IMR-90 (cell line): ENCODE data around the gene TRIM24. TPM values are rescaled to one million over a fixed set of nuclear protein-coding genes. Genes with fewer than 3 reads are reported as not detected.

ENCODE experiments used
- ATAC-seq: fragments of 200-7000 bp; cut with Tn5 transposase; 2 replicates; pipeline ENCODE4 v1.9.1; 2020; ENCODE audit warnings: low read depth, mild to moderate bottlenecking, moderate library complexity
- BruUV-seq: library from RNA; stranded (reverse); fragments of 400-500 nt; replicated peaks from 2 replicates; lab custom pipeline; 2021; lab: Mats Ljungman, UMichigan
- CTCF ChIA-PET: fragments of 300-600 bp; formaldehyde crosslinking; extraction: SDS; loops from one replicate; lab custom pipeline; 2021; ENCODE audit warnings: antibody characterized with exemption; lab: Yijun Ruan, JAX
- POLR2A ChIA-PET: fragments of 300-600 bp; sonication (Branson Sonifier 250); formaldehyde crosslinking; loops from one replicate; lab custom pipeline; 2022; ENCODE audit warnings: antibody characterized with exemption; ENCODE audit not compliant: unreplicated experiment; lab: Charles Lee
- DNase-seq: peaks from one replicate; pipeline ENCODE4 v3.0.0; 2013
- H2AFZ ChIP-seq: replicated peaks from 2 replicates; pipeline ENCODE3; 2013; ENCODE audit warnings: low read length, mild to moderate bottlenecking; ENCODE audit not compliant: poor library complexity
- H2AK5ac ChIP-seq: 2 replicates; pipeline ENCODE4 v1.6.1; 2013; ENCODE audit warnings: low read depth, low read length, inconsistent platforms
- H2AK9ac ChIP-seq: replicated peaks from 2 replicates; pipeline ENCODE3; 2013; ENCODE audit warnings: mild to moderate bottlenecking, low read depth, low read length, moderate library complexity; ENCODE audit not compliant: poor library complexity
- H2BK120ac ChIP-seq: 2 replicates; pipeline ENCODE4 v1.6.1; 2013; ENCODE audit warnings: low read depth, low read length, inconsistent platforms
- H2BK15ac ChIP-seq: 3 replicates; pipeline ENCODE4 v1.6.1; 2013; ENCODE audit warnings: low read depth, low read length, inconsistent platforms
- H2BK20ac ChIP-seq: 2 replicates; pipeline ENCODE4 v1.6.1; 2013; ENCODE audit warnings: low read depth, mild to moderate bottlenecking, inconsistent platforms, low read length, moderate library complexity
- H2BK5ac ChIP-seq: 2 replicates; pipeline ENCODE4 v1.6.1; 2013; ENCODE audit warnings: mild to moderate bottlenecking, low read depth, low read length, inconsistent platforms; ENCODE audit not compliant: poor library complexity, severe bottlenecking
- H3K14ac ChIP-seq: replicated peaks from 2 replicates; pipeline ENCODE4 v1.6.1; 2013; ENCODE audit warnings: low read depth, low read length, inconsistent platforms
- H3K18ac ChIP-seq: 2 replicates; pipeline ENCODE4 v1.6.1; 2013; ENCODE audit warnings: low read depth, low read length, control low read depth
- H3K23ac ChIP-seq: 2 replicates; pipeline ENCODE4 v1.6.1; 2013; ENCODE audit warnings: low read depth, low read length, inconsistent platforms
- H3K27ac ChIP-seq: 2 replicates; pipeline ENCODE4 v1.5.1; 2013; ENCODE audit warnings: mild to moderate bottlenecking, control low read depth, low read length; ENCODE audit not compliant: insufficient read depth
- H3K27me3 ChIP-seq: 2 replicates; pipeline ENCODE4 v1.6.1; 2013; ENCODE audit warnings: low read length; ENCODE audit not compliant: control insufficient read depth, insufficient read depth
- H3K36me3 ChIP-seq: 2 replicates; pipeline ENCODE4 v1.6.1; 2013; ENCODE audit warnings: low read length, mixed read lengths; ENCODE audit not compliant: control insufficient read depth, insufficient read depth
- H3K4ac ChIP-seq: 2 replicates; pipeline ENCODE4 v1.6.1; 2013; ENCODE audit warnings: low read depth, low read length, inconsistent platforms
- H3K4me1 ChIP-seq: 2 replicates; pipeline ENCODE4 v1.6.1; 2013; ENCODE audit warnings: low read length, mixed read lengths; ENCODE audit not compliant: control insufficient read depth, insufficient read depth
- H3K4me2 ChIP-seq: 2 replicates; pipeline ENCODE4 v1.6.1; 2013; ENCODE audit warnings: low read depth, mild to moderate bottlenecking, control low read depth, low read length, moderate library complexity
- H3K4me3 ChIP-seq: 2 replicates; pipeline ENCODE4 v1.5.1; 2013; ENCODE audit warnings: low read depth, mild to moderate bottlenecking, control low read depth, low read length, moderate library complexity; ENCODE audit not compliant: insufficient read depth
- H3K56ac ChIP-seq: 2 replicates; pipeline ENCODE4 v1.6.1; 2013; ENCODE audit warnings: low read length, inconsistent platforms; ENCODE audit not compliant: insufficient read depth; ENCODE audit errors: extremely low read depth
- H3K79me1 ChIP-seq, 2 experiments: 2 replicates each; pipeline ENCODE4 v1.6.1; 2013; ENCODE audit warnings: low read length in 2 of 2, inconsistent platforms in 1 of 2, low read depth in 1 of 2
- H3K9ac ChIP-seq: 2 replicates; pipeline ENCODE4 v1.6.1; 2013; ENCODE audit warnings: low read depth, low read length, control low read depth
- H3K9me1 ChIP-seq: 2 replicates; pipeline ENCODE4 v1.6.1; 2013; ENCODE audit warnings: low read length, inconsistent platforms; ENCODE audit not compliant: insufficient read depth
- H3K9me3 ChIP-seq: 2 replicates; pipeline ENCODE4 v1.6.1; 2013; ENCODE audit warnings: low read length; ENCODE audit not compliant: control insufficient read depth, insufficient read depth
- H4K20me1 ChIP-seq: 2 replicates; pipeline ENCODE4 v1.6.1; 2013; ENCODE audit warnings: low read length, inconsistent platforms; ENCODE audit not compliant: insufficient read depth
- H4K5ac ChIP-seq: 2 replicates; pipeline ENCODE4 v1.6.1; 2013; ENCODE audit warnings: mild to moderate bottlenecking, low read depth, low read length, control low read depth
- H4K8ac ChIP-seq, 2 experiments: 2 replicates each; pipeline ENCODE4 v1.6.1; 2013; ENCODE audit warnings: low read depth in 2 of 2, low read length in 2 of 2, control low read depth in 1 of 2, inconsistent platforms in 1 of 2
- H4K91ac ChIP-seq: 2 replicates; pipeline ENCODE4 v1.6.1; 2013; ENCODE audit warnings: low read depth, low read length, inconsistent platforms; ENCODE audit not compliant: insufficient read depth
- CHD1 ChIP-seq: IDR thresholded peaks from 2 replicates; pipeline ENCODE4 v1.6.1; 2012; ENCODE audit warnings: low read depth, low read length, improper control_type of control experiment
- ELK1 ChIP-seq: fragments of 150-350 bp; IDR thresholded peaks from 2 replicates; pipeline ENCODE4 v1.6.1; 2016; ENCODE audit warnings: low read depth, mild to moderate bottlenecking, low read length, moderate library complexity, borderline replicate concordance
- FOS ChIP-seq: fragments of 150-350 bp; IDR thresholded peaks from 2 replicates; pipeline ENCODE4 v1.6.1; 2016; ENCODE audit warnings: low read depth, low read length
- MAZ ChIP-seq: IDR thresholded peaks from 2 replicates; pipeline ENCODE4 v1.6.1; 2012; ENCODE audit warnings: low read depth, mild to moderate bottlenecking, low read length, improper control_type of control experiment, moderate library complexity, borderline replicate concordance
- NFE2L2 ChIP-seq: fragments of 150-350 bp; IDR thresholded peaks from 2 replicates; pipeline ENCODE4 v1.6.1; 2016; ENCODE audit warnings: low read depth, mild to moderate bottlenecking, low read length
- POLR2A ChIP-seq: IDR thresholded peaks from 2 replicates; pipeline ENCODE4 v1.6.1; 2012; ENCODE audit warnings: mild to moderate bottlenecking, low read depth, low read length
- RCOR1 ChIP-seq: IDR thresholded peaks from 2 replicates; pipeline ENCODE4 v1.6.1; 2012; ENCODE audit warnings: mild to moderate bottlenecking, low read length, improper control_type of control experiment; ENCODE audit not compliant: insufficient replicate concordance
- WGBS, 2 experiments: methylation state at CpG; one replicate each; pipeline versions ENCODE4 v1.1.5 to v1.1.7; 2013; ENCODE audit warnings: missing lambda C conversion rate in 2 of 2; ENCODE audit not compliant: insufficient read length in 1 of 2; ENCODE audit errors: extremely low coverage in 2 of 2; 5-methylcytosine and 5-hydroxymethylcytosine counted together
- dilution Hi-C: fragments of 300-500 bp; cut with HindIII; formaldehyde crosslinking; loops from one replicate; pipeline ENCODE4 v1.14.3; 2018; ENCODE audit warnings: low sequenced_read_pairs; ENCODE audit not compliant: unreplicated experiment
- in situ Hi-C: fragments of 300-500 bp; cut with MboI; formaldehyde crosslinking; loops from 3 replicates; pipeline ENCODE4 v1.14.3; 2019; ENCODE audit warnings: low sequenced_read_pairs, inconsistent platforms, mixed read lengths
- intact Hi-C: fragments of 100-400 bp; cut with micrococcal nuclease; formaldehyde crosslinking; loops from 2 replicates; pipeline ENCODE4 v1.10.0; 2022
- polyA plus RNA-seq, 3 experiments: library from polyadenylated mRNA; depleted of rRNA; stranded (reverse); fragments of >200 nt; gene quantifications; 2 replicates each; pipeline ENCODE4 v1.2.3, GENCODE V29; 2012; ENCODE audit warnings: low replicate concordance in 1 of 3
- total RNA-seq: library from RNA; depleted of rRNA; stranded (reverse); fragments of >200 nt; gene quantifications from 2 replicates; pipeline ENCODE4 v1.2.3, GENCODE V29; 2012

Gene TRIM24
- total and polyA plus RNA-seq, 2 of the 4 experiments (the other 2 are of a cell fraction): 4.1 to 5.7 TPM

DNA sequence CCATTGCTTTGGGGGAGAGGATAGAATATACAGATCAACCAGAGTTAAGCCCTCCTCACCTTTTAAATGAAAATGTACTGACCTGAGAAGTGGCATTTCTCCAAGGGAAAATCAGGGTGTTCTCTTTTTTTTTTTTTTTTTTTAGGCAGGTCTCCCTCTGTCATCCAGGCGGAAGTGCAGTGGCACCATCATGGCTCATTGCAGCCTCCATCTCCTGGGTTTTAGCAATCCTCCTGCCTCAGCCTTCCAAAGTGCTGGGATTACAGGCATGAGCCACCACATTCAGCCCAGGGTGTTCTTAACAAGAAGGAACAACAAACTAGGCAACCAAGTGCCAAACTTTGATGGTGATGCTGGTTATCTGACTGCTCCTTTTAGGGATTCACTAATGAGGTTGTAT, 130.1 kb downstream of the TRIM24 start:
- H3K56ac ChIP-seq: no peak overlapping the region
- H2BK20ac ChIP-seq: no peak overlapping the region
- H3K4me2 ChIP-seq: no peak overlapping the region
- no peak overlapping the region for H4K8ac ChIP-seq
- no peak overlapping the region for H2AFZ ChIP-seq
- no peaks in the 10 kb centered on the region for H3K79me1 ChIP-seq
- in situ Hi-C loops (no loop called here), dilution Hi-C loops (no loop called here), intact Hi-C loops (no loop called here)
- no peak overlapping the region for H2BK5ac ChIP-seq
- H3K4ac ChIP-seq: no peak overlapping the region
- H3K4me3 ChIP-seq: no peak overlapping the region
- H2BK120ac ChIP-seq: no peak overlapping the region
- H3K14ac ChIP-seq: no peak overlapping the region
- no peak overlapping the region for H2BK15ac ChIP-seq
- no peak overlapping the region for H3K18ac ChIP-seq
- no CpG with 5 or more reads among the region's 1 CpG for WGBS, 2 experiments
- no peaks in the 10 kb centered on the region for H4K20me1 ChIP-seq
- H3K9me1 ChIP-seq: no peaks in the 10 kb centered on the region
- no peak overlapping the region for H2AK9ac ChIP-seq
- BruUV-seq: no TSS peak
- POLR2A ChIA-PET: no interaction called here
- ATAC-seq (no peak), DNase-seq (no peak)
- CTCF ChIA-PET: no interaction called here
- no peak overlapping the region for H3K27ac ChIP-seq
- no peaks in the 10 kb centered on the region for H3K9me3 ChIP-seq
- H4K91ac ChIP-seq: no peak overlapping the region
- no peak overlapping the region for H2AK5ac ChIP-seq
- no peak overlapping the region for H3K9ac ChIP-seq
- no peaks in the 10 kb centered on the region for H3K36me3 ChIP-seq
- H3K23ac ChIP-seq: no peak overlapping the region
- no peaks in the 10 kb centered on the region for H3K4me1 ChIP-seq
- no peaks in the 10 kb centered on the region for H3K27me3 ChIP-seq
- H4K5ac ChIP-seq: no peak overlapping the region
- no peak for TF ChIP-seq FOS
- no peak for TF ChIP-seq ELK1
- TF ChIP-seq POLR2A: no peak
- no peak for TF ChIP-seq NFE2L2
- no peak for TF ChIP-seq MAZ
- no peak for TF ChIP-seq CHD1
- TF ChIP-seq RCOR1: no peak
